C1 segment of cervical spinal cord (tissue), 14 donors: ENCODE measurements around the gene SCN1A.
"Not testable (repeated sequence)": the region's sequence is repeated elsewhere in the genome, so short reads cannot be mapped to it uniquely, and the experiment has no call there.

Source experiments
- DNase-seq, 14 donors: peaks; one replicate each; lab custom pipeline; 2025; lab: John Stamatoyannopoulos, UW

Gene SCN1A

GRCh38 chr2:166135152-166135848 is 7.5 kb upstream of the SCN1A start:
- DNase-seq, result no peak

- DNase-seq, result no peak
Measured at GRCh38 chr2:166134252-166135151, 6.7 kb upstream of the SCN1A start.

GRCh38 chr2:166133653-166134052 is 5.8 kb upstream of the SCN1A start:
- DNase-seq, result no peak

- DNase-seq, result no peak
Measured at GRCh38 chr2:166128156-166128505, 311 bp upstream of the SCN1A start.

GRCh38 chr2:166126007-166126639 is 1.7 kb downstream of the SCN1A start:
- peak in 1 of 14 donors; percentile 8 for DNase-seq

DNA sequence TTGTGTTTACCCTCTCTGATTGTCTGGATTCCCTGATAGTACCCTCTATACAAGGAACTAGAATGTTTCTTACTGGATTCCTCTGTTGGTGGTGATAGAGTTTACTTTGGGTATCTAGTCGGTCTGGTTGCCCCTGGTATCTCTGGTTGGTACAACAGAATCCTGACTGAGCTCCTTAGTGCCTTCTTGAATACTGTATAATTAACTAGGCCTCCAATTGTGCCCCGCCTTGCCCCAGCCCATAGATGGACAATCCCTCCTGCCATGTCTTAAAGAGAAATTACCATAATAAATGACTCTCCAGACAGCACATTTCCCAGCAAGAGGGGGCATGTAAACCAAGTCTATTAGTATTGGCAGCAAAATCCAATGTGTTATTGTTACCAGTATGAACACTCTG is 2.3 kb downstream of the SCN1A start:
- peak in 1 of 14 donors; percentile 4 for DNase-seq

GRCh38 chr2:166118180-166118579 is 9.6 kb downstream of the SCN1A start:
- DNase-seq, result no peak

DNA sequence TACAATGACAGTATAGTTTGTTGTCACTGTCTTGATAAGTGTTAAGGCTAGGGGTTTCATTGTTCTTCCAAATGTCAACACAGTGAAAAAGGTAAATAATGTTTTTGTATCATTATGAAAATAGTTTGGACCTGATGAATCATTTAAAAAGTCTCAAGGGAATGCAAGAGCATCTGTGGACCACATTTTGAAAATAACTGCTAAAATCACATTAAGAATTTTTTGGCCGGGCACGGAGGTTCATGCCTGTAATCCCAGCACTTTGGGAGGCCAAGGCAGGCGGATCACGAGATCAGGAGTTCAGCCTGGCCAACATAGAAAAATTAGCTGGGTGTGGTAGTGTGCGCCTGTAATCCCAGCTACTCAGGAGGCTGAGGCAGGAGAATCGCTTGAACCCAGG is 10.3 kb downstream of the SCN1A start:
- no peak for DNase-seq

- DNase-seq, result no peak
Measured at GRCh38 chr2:166115589-166115988, 12.2 kb downstream of the SCN1A start.

DNA sequence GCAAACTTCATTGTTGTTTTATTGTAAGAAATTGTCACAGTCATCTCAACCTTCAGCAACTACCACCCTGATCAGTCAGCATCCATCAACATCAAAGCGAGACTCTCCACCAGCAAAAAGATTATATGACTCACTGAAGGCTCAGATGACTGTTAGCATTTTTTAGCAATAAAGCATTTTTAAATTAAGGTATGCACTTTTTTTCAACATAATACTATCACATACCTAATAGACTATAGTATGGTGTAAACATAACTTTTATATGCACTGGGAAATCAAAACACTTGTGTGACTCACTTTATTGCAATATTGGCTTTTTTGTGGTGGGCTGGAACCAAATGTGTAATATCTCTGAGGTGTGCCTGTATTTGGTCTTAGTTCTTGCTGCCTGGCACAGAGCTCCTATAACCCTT is 15.6 kb downstream of the SCN1A start:
- DNase-seq, result no peak

DNA sequence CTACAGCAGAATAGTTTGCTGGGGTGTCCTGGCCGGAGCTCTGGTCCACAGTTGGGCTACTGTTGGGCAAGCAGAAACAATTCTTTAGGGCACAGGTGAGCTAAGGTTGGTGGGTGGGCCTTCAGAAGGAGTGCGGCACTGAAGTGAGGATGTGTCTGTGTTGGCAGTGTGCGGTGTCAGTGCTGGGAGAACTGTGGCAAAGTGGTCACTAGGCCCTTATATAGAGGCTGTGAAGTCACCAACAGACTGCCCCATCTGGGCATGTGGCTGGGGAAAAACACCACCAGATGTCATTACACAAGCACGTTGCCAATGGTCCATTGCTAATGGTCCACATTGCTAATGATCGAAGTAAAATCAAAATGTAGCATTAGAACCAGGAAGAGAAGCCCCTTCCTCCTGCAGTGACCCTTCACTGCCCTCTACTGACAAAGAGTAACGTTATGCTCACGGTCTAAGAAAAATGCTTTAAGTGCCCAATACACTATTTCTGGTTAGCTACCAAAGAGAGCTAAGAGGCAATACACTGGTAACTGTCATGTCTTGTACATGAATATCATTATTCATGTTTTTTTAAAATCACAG is 21.3 kb downstream of the SCN1A start:
- DNase-seq, result no peak

DNA sequence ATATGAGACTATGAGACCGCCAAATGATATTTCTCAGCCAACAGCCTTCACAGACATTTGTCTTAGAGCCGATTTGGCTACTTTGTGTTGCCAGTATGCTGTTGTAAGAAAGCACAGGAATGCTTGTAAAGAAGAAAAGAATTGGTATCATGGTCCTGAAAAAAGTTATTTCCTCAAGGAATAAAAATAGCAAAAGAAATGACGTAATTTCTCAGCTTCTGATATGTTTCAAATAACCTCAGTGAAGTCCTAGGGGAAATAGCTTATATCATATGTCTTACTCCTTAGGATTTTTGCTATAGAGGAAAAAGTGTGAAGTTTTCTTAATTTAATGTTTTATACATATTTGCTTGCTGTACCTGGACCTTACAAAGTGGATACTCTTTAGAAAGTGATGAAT is 23.0 kb downstream of the SCN1A start:
- no peak for DNase-seq

GRCh38 chr2:166104084-166104483 is 23.7 kb downstream of the SCN1A start:
- DNase-seq, result no peak

GRCh38 chr2:166103277-166103676 is 24.5 kb downstream of the SCN1A start:
- DNase-seq, result not testable (repeated sequence)

GRCh38 chr2:166094325-166094724 is 33.5 kb downstream of the SCN1A start:
- DNase-seq, result no peak

- DNase-seq, result no peak
Measured at GRCh38 chr2:166092889-166093288, 34.9 kb downstream of the SCN1A start.

GRCh38 chr2:166091439-166091838 is 36.4 kb downstream of the SCN1A start:
- no peak for DNase-seq

GRCh38 chr2:166090908-166091307 is 36.9 kb downstream of the SCN1A start:
- no peak for DNase-seq

DNA sequence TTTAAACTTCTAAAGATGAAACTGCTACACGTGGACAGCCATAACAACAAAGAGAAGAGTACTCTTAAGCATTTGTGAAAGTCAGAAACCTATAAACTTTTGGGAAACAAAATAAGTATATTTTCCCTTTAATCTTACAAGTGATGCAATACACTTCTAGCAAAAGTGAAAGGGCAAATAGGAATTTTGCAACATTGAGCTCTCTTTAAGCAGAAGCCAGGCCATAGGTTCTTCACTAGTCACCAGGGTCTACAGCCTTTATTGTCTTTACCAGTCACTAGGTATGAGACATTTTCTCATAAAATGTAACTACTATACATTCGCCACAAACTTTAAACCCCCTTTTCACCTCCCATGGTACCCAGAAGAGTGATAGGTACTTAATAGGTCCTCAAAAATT is 37.5 kb downstream of the SCN1A start:
- DNase-seq, result no peak

DNA sequence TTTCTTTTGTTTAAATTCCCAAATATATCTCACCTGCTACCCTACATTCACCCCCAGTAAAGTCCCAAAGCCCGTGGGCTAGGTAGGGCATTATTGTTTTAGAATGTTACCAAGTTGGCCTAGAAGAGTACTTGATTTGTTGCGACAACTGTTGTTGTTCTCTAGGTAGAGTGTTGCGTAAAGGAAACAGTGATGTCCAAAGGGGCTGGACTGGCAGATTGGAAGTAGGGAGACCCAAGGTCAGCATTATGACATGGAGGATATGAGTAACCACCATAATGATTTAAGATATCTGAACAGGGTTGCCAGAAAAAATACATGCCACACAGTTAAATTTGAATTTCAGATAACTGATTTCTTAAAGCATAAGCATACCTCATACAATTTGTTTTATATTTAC is 39.2 kb downstream of the SCN1A start:
- DNase-seq, result no peak

DNA sequence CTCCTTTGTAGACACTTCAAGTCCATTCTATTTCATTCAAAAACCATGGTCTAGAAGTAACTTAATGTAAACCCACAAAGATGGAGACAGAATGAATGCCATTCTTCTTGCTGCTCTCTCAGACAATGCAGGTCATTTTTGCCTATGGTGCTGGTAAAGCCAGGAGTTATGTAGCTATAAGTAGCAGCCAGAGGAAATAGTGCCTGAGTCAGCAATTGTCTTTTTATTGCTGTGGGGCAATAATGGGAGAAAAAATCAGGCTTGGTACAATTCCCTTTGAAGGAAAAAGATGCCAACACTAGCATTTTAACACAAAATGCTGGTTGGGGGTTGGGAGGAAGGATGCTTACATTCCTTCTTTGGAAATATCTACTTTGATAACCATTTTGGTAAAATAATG is 43.5 kb downstream of the SCN1A start:
- no peak for DNase-seq

- DNase-seq, result no peak
Measured at GRCh38 chr2:166082736-166083135, 45.1 kb downstream of the SCN1A start.
